Pancreas (tissue), 10 donors: ENCODE results near the gene SNX21. TPM values are rescaled to one million over a fixed set of nuclear protein-coding genes. Genes with fewer than 3 reads are reported as not detected.

Source experiments
- ATAC-seq, 4 donors: fragments of 200-7000 bp; cut with Tn5 transposase; one replicate each; pipeline versions ENCODE4 v1.8.0 to v1.9.1; 2020; ENCODE audit warnings: mild to moderate bottlenecking in 4 of 4, moderate library complexity in 4 of 4
- DNase-seq, 6 donors: peaks; one replicate each; pipeline ENCODE4 v3.0.0-alpha.2; 2020
- FAIRE-seq: peaks from 2 replicates; lab custom pipeline; 2012; peaks lifted over from hg19 to GRCh38; lab: Jason Lieb, UNC
- H3K27ac ChIP-seq, 4 donors: fragments of 200-600 bp; sonication (generic); 1 replicate in 3 of 4; 2 replicates in 1 of 4; pipeline versions ENCODE4 v1.5.0 to v1.8.0; 2020
- H3K27me3 ChIP-seq, 4 donors: fragments of 200-600 bp; one replicate each; pipeline ENCODE4 v1.8.0; 2021
- H3K36me3 ChIP-seq, 3 donors: fragments of 200-600 bp; sonication (generic) in 1 of 3; one replicate each; pipeline versions ENCODE4 v1.5.0 to v1.8.0; 2020 to 2021
- H3K4me1 ChIP-seq, 3 donors: fragments of 200-600 bp; one replicate each; pipeline ENCODE4 v1.8.0; 2021
- H3K4me3 ChIP-seq, 4 donors: fragments of 200-600 bp; sonication (generic) in 2 of 4; one replicate each; pipeline versions ENCODE4 v1.5.0 to v1.8.0; 2020 to 2021
- H3K9me3 ChIP-seq, 4 donors: fragments of 200-600 bp; one replicate each; pipeline ENCODE4 v1.8.0; 2021
- WGBS, 2 donors: extraction: QIAGEN DNeasy Blood & Tissue Kit; methylation state at CpG; one replicate each; pipeline ENCODE4 v1.1.7; 2013; 5-methylcytosine and 5-hydroxymethylcytosine counted together
- intact Hi-C, 3 donors: fragments of 100-400 bp; cut with DNase I; formaldehyde crosslinking; loops; one replicate each; pipeline versions ENCODE4 v1.11.1 to v1.14.2; 2022
- polyA plus RNA-seq, 2 donors: library from polyadenylated mRNA; stranded (reverse); fragments of 200-250 nt; gene quantifications; one replicate each; pipeline ENCODE4 v1.2.3, GENCODE V29; 2013
- total RNA-seq, 6 donors: library from RNA; stranded (reverse); fragmentation: NEBNext Ultra II Directional in 4 of 6; extraction: Animal tissue kit (Norgen Biotek cat#: 25700) in 4 of 6; gene quantifications; one replicate each; pipeline versions ENCODE4 v1.2.1 to v1.2.4, GENCODE V29; 2021 to 2023
- TF ChIP-seq, protein P1 (sequence below), 4 donors: fragments of 200-600 bp; sonication (generic) in 3 of 4; IDR thresholded peaks; one replicate each; pipeline versions ENCODE4 v1.5.0 to v1.8.0; 2021; ENCODE audit warnings: antibody characterized with exemption in 4 of 4
- donor health status: healthy with polysubstance abuse.
- donor health status: DM: no; HTN: no; CAD: no; lungs with moderate emphysema.
- donor health status: DM: no; HTN: no; CAD: no.
- donor health status: control.
- donor health status: control.
- donor health status: Bipolar disorder and iron deficiency.
- donor health status: DM: yes; HTN: yes; CAD: no.
- donor health status: DM: no; HTN: no; CAD: no.
- donor health status: DM: no; HTN: no; CAD: no.
- donor health status: DM: yes; HTN: yes; CAD: no.

Gene SNX21
- total and polyA plus RNA-seq, 8 donors = 4.6 to 22.6 (median 6.7) TPM

DNA sequence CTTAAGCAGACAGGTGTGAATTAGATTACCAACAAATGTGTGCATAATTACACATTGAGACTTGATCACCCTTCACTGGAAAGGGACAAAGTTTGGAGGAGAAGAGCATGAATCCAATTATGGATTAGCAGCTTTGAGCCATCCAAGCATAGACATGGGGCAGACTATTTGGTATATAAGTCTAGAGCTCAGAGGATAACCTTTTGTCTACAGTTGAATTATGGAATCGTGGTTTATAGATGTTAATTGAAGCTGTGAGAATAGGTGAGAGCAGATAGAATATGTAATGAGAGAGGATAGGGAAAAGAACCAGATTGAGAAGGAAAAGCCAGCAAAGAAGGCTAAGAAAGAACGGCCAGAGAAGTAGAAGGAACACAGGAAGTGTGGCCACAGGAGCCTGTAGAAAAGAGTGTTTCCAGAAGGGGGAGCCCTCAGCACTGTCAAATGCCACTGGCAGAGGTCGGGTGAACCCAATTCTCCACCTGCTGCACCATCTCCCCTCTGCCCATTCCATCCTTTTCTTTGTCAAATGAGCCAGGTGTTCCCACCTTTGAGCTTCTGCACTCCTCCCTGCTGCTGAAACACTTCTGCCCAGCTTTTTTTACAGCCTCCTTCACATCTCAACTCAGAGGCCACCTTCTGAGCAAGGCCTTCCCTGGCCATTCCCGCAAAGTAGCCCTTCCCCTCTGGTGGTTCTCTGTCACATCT lies 34.5 kb upstream of the SNX21 start:
- H3K4me1 ChIP-seq = no peaks in the 10 kb centered on the region
- TF ChIP-seq, protein P1, sequence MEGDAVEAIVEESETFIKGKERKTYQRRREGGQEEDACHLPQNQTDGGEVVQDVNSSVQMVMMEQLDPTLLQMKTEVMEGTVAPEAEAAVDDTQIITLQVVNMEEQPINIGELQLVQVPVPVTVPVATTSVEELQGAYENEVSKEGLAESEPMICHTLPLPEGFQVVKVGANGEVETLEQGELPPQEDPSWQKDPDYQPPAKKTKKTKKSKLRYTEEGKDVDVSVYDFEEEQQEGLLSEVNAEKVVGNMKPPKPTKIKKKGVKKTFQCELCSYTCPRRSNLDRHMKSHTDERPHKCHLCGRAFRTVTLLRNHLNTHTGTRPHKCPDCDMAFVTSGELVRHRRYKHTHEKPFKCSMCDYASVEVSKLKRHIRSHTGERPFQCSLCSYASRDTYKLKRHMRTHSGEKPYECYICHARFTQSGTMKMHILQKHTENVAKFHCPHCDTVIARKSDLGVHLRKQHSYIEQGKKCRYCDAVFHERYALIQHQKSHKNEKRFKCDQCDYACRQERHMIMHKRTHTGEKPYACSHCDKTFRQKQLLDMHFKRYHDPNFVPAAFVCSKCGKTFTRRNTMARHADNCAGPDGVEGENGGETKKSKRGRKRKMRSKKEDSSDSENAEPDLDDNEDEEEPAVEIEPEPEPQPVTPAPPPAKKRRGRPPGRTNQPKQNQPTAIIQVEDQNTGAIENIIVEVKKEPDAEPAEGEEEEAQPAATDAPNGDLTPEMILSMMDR (IDR thresholded peaks at IDR 0.05) = peak in 3 of 4 donors; percentile 24 to 51 (median 32)
- ATAC-seq = peak; percentile 78 to 97 (median 92)
- peak in 3 of 6 donors; percentile 22 to 58 (median 37) for DNase-seq
- H3K4me3 ChIP-seq = no peak overlapping the region
- peaks cover 0 to 41% (median 0%) of the 10 kb centered on the region in 3 donors for H3K36me3 ChIP-seq
- no peak for FAIRE-seq
- intact Hi-C loops = no loop called here
- no peak overlapping the region for H3K27ac ChIP-seq
- 30 to 36% methylated on average over 4 of the region's 4 CpGs for WGBS, 2 donors
- H3K27me3 ChIP-seq = no peaks in the 10 kb centered on the region
- H3K9me3 ChIP-seq = no peaks in the 10 kb centered on the region

DNA sequence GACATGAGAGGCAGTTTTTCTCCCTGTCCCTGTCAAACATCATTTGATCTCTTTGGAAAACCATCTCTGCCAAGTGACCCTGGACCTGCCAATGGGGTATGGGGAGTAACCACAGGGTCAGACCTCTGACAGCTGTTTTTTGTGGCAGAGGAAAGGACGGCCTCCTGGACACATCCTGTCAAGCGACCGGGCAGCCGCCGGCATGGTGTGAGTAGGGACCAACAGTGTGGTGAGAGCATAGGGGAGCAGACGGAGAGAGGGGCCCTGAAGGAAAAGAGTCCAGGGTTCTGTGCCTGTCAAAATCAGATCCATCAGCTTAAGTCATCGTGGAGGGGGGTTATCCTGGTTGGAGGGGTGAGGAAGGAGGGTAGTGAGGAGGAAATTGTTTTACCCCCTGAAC lies 31.7 kb upstream of the SNX21 start:
- no peak for DNase-seq
- TF ChIP-seq, protein P1 (IDR thresholded peaks at IDR 0.05) = no peak
- Histone ChIP-seq H3K27ac (no peak overlapping the region), H3K27me3 (no peaks in the 10 kb centered on the region), H3K4me3 (no peak overlapping the region), H3K4me1 (no peaks in the 10 kb centered on the region), H3K9me3 (no peaks in the 10 kb centered on the region), H3K36me3 (peaks cover 0 to 49% (median 12%) of the 10 kb centered on the region in 3 donors)
- 89 to 90% methylated on average over 7 of the region's 7 CpGs for WGBS, 2 donors
- ATAC-seq = no peak
- intact Hi-C loops = no loop called here
- no peak for FAIRE-seq

DNA sequence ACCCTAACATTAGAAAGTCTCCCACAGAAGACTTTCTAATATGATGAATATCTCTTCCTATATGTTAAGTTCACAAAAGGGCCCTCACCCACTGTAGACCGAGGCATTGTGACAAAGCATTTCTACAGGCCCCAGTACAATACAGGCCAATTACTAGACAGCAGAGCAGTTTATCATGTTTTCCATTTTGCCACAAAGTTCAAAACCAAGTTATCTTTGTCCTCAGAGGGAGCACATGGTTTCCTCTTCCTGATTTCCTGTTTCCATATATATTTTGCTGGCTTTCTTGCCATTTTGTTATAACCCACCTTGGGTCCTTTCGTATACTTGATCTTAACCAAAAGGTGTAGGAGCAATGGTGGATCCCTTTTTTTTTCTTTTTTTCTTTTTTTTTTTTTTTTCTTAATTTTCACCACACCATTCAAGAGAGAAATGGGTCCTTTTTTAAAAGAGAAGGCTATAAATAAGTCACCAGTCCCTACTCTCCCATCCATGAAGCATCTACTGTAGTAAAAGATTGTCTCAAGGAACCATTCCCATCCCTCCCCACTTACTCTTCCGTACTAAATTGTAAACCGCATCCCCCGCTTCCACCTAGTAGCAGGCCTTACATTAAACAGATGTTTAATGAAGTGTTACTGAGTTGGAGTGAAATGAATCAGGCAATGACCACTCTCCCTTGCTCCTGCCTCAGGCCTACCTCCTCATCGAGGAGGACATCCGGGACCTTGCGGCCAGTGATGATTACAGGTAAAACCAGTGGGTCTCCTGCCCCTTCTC lies 23.2 kb upstream of the SNX21 start:
- no peaks in the 10 kb centered on the region for H3K9me3 ChIP-seq
- DNase-seq = no peak
- H3K36me3 ChIP-seq = peaks cover 0 to 33% (median 13%) of the 10 kb centered on the region in 3 donors
- H3K27ac ChIP-seq = no peak overlapping the region
- TF ChIP-seq, protein P1 (IDR thresholded peaks at IDR 0.05) = no peak
- H3K4me1 ChIP-seq = peaks cover 0 to 5% (median 0%) of the 10 kb centered on the region in 3 donors
- WGBS, 2 donors = 93 to 96% methylated on average over 8 of the region's 8 CpGs
- no peaks in the 10 kb centered on the region for H3K27me3 ChIP-seq
- no peak for FAIRE-seq
- intact Hi-C loops = no loop called here
- ATAC-seq = no peak
- no peak overlapping the region for H3K4me3 ChIP-seq

DNA sequence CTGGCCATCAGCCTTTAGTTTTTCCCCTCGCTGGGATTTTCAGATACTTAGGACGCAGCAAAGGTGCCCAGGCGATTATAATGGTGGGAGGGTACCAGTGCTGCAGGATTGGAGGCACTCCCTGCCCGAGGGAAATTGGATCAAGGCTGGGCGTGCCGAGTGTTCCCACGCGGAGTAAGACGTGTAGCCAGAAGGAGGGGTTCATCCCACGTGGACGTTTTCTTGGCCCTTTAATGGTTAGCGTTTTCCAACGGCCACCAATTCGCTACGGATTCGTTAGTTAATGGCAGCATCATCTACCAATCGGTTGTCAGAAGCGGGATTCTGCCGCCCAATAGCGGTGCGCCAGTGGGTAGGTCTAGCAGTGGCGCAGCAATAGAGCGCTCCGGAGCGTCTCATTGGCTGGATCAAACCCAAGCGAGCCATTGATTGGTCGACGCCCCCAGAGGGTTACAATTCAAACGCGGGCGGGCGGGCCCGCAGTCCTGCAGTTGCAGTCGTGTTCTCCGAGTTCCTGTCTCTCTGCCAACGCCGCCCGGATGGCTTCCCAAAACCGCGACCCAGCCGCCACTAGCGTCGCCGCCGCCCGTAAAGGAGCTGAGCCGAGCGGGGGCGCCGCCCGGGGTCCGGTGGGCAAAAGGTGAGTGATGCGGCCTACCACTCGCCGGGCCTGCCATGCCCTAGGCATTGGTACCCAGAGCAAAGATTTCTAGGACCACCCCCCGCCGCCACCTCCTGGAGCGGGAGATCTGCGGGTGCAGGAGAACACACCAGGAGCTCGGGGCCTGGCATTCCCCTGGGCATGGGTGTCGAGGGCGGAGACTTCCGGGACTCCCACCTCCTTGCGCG lies 21.2 kb upstream of the SNX21 start, which contains the start of gene UBE2C:
TSS of gene UBE2C (plus strand) at position 488 of the 849 bp plus-strand sequence. CDS start at position 540, 52 bp downstream.
- WGBS, 2 donors = 1% methylated on average over 55 to 65 of the region's 65 CpGs
- intact Hi-C loops = no loop called here
- Histone ChIP-seq H3K27me3 (no peaks in the 10 kb centered on the region), H3K4me3 (peak within 1 kb of the TSS; percentile 47 to 61 (median 54)), H3K9me3 (no peaks in the 10 kb centered on the region), H3K27ac (peak within 1 kb of the TSS in 1 of 4 donors; percentile 20), H3K4me1 (peaks cover 0 to 5% (median 0%) of the 10 kb centered on the region in 3 donors), H3K36me3 (peaks cover 0 to 23% (median 10%) of the 10 kb centered on the region in 3 donors)
- ATAC-seq (peak; percentile 98 to 100 (median 99)), FAIRE-seq (peak; percentile 94), DNase-seq (peak; percentile 91 to 99 (median 98))
- TF ChIP-seq, protein P1 (IDR thresholded peaks at IDR 0.05) = no peak
